Panc1 (cell line): ENCODE data around the gene C16orf86. TPM values are rescaled to one million over a fixed set of nuclear protein-coding genes. Genes with fewer than 3 reads are reported as not detected.

Source experiments
- ATAC-seq: fragments of 200-7000 bp; cut with Tn5 transposase; 2 replicates; pipeline ENCODE4 v1.9.1; 2020; ENCODE audit warnings: mild to moderate bottlenecking, moderate library complexity
- BruUV-seq: library from RNA; stranded (reverse); fragments of 400-500 nt; replicated peaks from 2 replicates; lab custom pipeline; 2021; lab: Mats Ljungman, UMichigan
- CTCF ChIA-PET: fragments of 300-600 bp; sonication (Branson Sonifier 250); formaldehyde crosslinking; loops from one replicate; lab custom pipeline; 2022; ENCODE audit warnings: antibody characterized with exemption; lab: Charles Lee
- POLR2A ChIA-PET: fragments of 300-600 bp; sonication (Branson Sonifier 250); formaldehyde crosslinking; loops from one replicate; lab custom pipeline; 2022; ENCODE audit warnings: antibody characterized with exemption; lab: Charles Lee
- DNase-seq: peaks from one replicate; pipeline ENCODE4 v3.0.0-alpha.2; 2010; ENCODE audit warnings: low read depth, low spot score
- H3K27ac ChIP-seq: 2 replicates; pipeline ENCODE4 v1.5.1; 2011; ENCODE audit warnings: mild to moderate bottlenecking, low read length, inconsistent platforms
- H3K27me3 ChIP-seq: fragments of 200-500 bp; sonication (Bioruptor generic); 2 replicates; pipeline ENCODE4 v1.6.0; 2014; ENCODE audit warnings: low read length, inconsistent platforms; ENCODE audit not compliant: control insufficient read depth, insufficient read depth
- H3K36me3 ChIP-seq: fragments of 200-500 bp; sonication (Bioruptor generic); 2 replicates; pipeline ENCODE4 v1.5.1; 2014; ENCODE audit warnings: inconsistent platforms, mild to moderate bottlenecking, low read length, moderate library complexity; ENCODE audit not compliant: control insufficient read depth, insufficient read depth
- H3K4me1 ChIP-seq: 2 replicates; pipeline ENCODE4 v1.5.1; 2011; ENCODE audit warnings: inconsistent platforms, mild to moderate bottlenecking, low read length, moderate library complexity; ENCODE audit not compliant: control insufficient read depth, insufficient read depth
- H3K4me3 ChIP-seq, 2 experiments: 2 replicates each; pipeline ENCODE4 v1.5.1; 2011 to 2012; ENCODE audit warnings: low read depth in 2 of 2, low read length in 2 of 2, mild to moderate bottlenecking in 2 of 2, inconsistent platforms in 1 of 2, moderate library complexity in 1 of 2
- H3K9me3 ChIP-seq: fragments of 200-500 bp; sonication (Bioruptor generic); 2 replicates; pipeline ENCODE4 v1.5.1; 2014; ENCODE audit warnings: low read depth, mild to moderate bottlenecking, inconsistent platforms, low read length, moderate library complexity; ENCODE audit not compliant: control insufficient read depth, insufficient read depth
- CTCF ChIP-seq: fragments of 450-650 bp; IDR thresholded peaks from 2 replicates; pipeline ENCODE4 v1.5.1; 2017; ENCODE audit warnings: mild to moderate bottlenecking
- POLR2AphosphoS5 ChIP-seq: IDR thresholded peaks from 2 replicates; pipeline ENCODE4 v1.6.1; 2012; ENCODE audit warnings: mild to moderate bottlenecking, low read depth, low read length, moderate library complexity
- REST ChIP-seq, 2 experiments: IDR thresholded peaks; 2 replicates each; pipeline ENCODE4 v1.6.1; 2011 to 2012; ENCODE audit warnings: low read depth in 2 of 2, control low read depth in 1 of 2, low read length in 1 of 2, mild to moderate bottlenecking in 1 of 2, moderate library complexity in 1 of 2; ENCODE audit not compliant: insufficient read depth in 1 of 2
- SIN3A ChIP-seq: IDR thresholded peaks from 2 replicates; pipeline ENCODE4 v1.6.1; 2012; ENCODE audit warnings: low read depth, mild to moderate bottlenecking, low read length, moderate library complexity, borderline replicate concordance; ENCODE audit not compliant: insufficient read depth
- TCF7L2 ChIP-seq: IDR thresholded peaks from 2 replicates; pipeline ENCODE4 v1.6.1; 2011; ENCODE audit warnings: mild to moderate bottlenecking, low read depth, low read length, inconsistent platforms
- in situ Hi-C: cut with HindIII; loops from 2 replicates; pipeline ENCODE4 v1.10.0; 2016; ENCODE audit warnings: low sequenced_read_pairs, low pct_unique_long_range_greater_than_20kb
- intact Hi-C: fragments of 100-400 bp; cut with micrococcal nuclease; formaldehyde crosslinking; loops from one replicate; pipeline ENCODE4 v1.10.0; 2022; ENCODE audit not compliant: unreplicated experiment
- total RNA-seq: library from RNA; stranded (reverse); gene quantifications from one replicate; pipeline ENCODE4 v1.2.1, GENCODE V29; 2021; ENCODE audit not compliant: unreplicated experiment

Gene C16orf86
- total RNA-seq, 1 experiment from 2014 or later = 0.80 TPM

- no peak for DNase-seq
- in situ Hi-C loops (no loop called here), intact Hi-C loops (no loop called here)
- no peak overlapping the region for H3K4me3 ChIP-seq
- H3K4me1 ChIP-seq = no peaks in the 10 kb centered on the region
- H3K27ac ChIP-seq = no peak overlapping the region
- ChIA-PET CTCF (interaction anchor here (0.5 kb wide), 1 partner anchor 41 kb away, joined by 4 read pairs; no protein-coding TSS in a partner anchor), POLR2A (interaction anchor here (0.7 kb wide), 1 partner anchor 39 kb away, joined by 3 read pairs; the partner anchor contains the start of gene C16orf86)
- no peak for ATAC-seq
- no peaks in the 10 kb centered on the region for H3K27me3 ChIP-seq
- no peak for TF ChIP-seq POLR2AphosphoS5
- TF ChIP-seq SIN3A = no peak
- no peak for TF ChIP-seq TCF7L2
- no peak for TF ChIP-seq CTCF
- BruUV-seq = no TSS peak
- no peaks in the 10 kb centered on the region for H3K9me3 ChIP-seq
- peaks cover 4% of the 10 kb centered on the region for H3K36me3 ChIP-seq
These were observed 38.4 kb upstream of the C16orf86 start for GRCh38 chr16:67628216-67628615.

- POLR2A ChIA-PET = no interaction called here
- BruUV-seq = no TSS peak
- no peaks in the 10 kb centered on the region for H3K4me1 ChIP-seq
- H3K9me3 ChIP-seq = no peaks in the 10 kb centered on the region
- peaks cover 6% of the 10 kb centered on the region for H3K36me3 ChIP-seq
- intact Hi-C loops (no loop called here), in situ Hi-C loops (no loop called here)
- no peak overlapping the region for H3K4me3 ChIP-seq
- TF ChIP-seq REST (IDR thresholded peaks at IDR 0.05; ENCODE audit: insufficient read depth in 1 of 2, low read depth in 2 of 2, low read length in 1 of 2) = no peak
- ATAC-seq (no peak), DNase-seq (no peak)
- H3K27ac ChIP-seq = no peak overlapping the region
- CTCF ChIA-PET = no interaction called here
- H3K27me3 ChIP-seq = no peaks in the 10 kb centered on the region
These were observed 34.0 kb upstream of the C16orf86 start for GRCh38 chr16:67632415-67633172.

GRCh38 chr16:67636713-67637112, 29.9 kb upstream of the C16orf86 start:
- ChIA-PET POLR2A (no interaction called here), CTCF (no interaction called here)
- no TSS peak for BruUV-seq

More at GRCh38 chr16:67636713-67637112, 29.9 kb upstream of the C16orf86 start:
- Histone ChIP-seq H3K27ac (no peak overlapping the region), H3K4me1 (no peaks in the 10 kb centered on the region), H3K9me3 (no peaks in the 10 kb centered on the region), H3K4me3 (no peak overlapping the region), H3K36me3 (peaks cover 7% of the 10 kb centered on the region), H3K27me3 (no peaks in the 10 kb centered on the region)
- DNase-seq = no peak
- intact Hi-C loops (no loop called here), in situ Hi-C loops (no loop called here)
- TF ChIP-seq TCF7L2 = no peak
- no peak for TF ChIP-seq SIN3A
- no peak for TF ChIP-seq POLR2AphosphoS5
- TF ChIP-seq CTCF = no peak
- no peak for TF ChIP-seq REST (IDR thresholded peaks at IDR 0.05; ENCODE audit: insufficient read depth in 1 of 2, low read depth in 2 of 2, low read length in 1 of 2)
- ATAC-seq = no peak
